CD4-positive, alpha-beta T cell treated with Interleukin-1 beta for 1 hour (primary cell): ENCODE data around the gene IPMK.
A peak's percentile ranks its signal among the peaks of the same experiment; 100 is the strongest.
"Not testable (repeated sequence)": the region's sequence is repeated elsewhere in the genome, so short reads cannot be mapped to it uniquely, and the experiment has no call there.

Source experiments
- DNase-seq, 2 donors: peaks; one replicate each; pipeline ENCODE4 v3.0.0-alpha.2; 2020 to 2022

Gene IPMK

DNA sequence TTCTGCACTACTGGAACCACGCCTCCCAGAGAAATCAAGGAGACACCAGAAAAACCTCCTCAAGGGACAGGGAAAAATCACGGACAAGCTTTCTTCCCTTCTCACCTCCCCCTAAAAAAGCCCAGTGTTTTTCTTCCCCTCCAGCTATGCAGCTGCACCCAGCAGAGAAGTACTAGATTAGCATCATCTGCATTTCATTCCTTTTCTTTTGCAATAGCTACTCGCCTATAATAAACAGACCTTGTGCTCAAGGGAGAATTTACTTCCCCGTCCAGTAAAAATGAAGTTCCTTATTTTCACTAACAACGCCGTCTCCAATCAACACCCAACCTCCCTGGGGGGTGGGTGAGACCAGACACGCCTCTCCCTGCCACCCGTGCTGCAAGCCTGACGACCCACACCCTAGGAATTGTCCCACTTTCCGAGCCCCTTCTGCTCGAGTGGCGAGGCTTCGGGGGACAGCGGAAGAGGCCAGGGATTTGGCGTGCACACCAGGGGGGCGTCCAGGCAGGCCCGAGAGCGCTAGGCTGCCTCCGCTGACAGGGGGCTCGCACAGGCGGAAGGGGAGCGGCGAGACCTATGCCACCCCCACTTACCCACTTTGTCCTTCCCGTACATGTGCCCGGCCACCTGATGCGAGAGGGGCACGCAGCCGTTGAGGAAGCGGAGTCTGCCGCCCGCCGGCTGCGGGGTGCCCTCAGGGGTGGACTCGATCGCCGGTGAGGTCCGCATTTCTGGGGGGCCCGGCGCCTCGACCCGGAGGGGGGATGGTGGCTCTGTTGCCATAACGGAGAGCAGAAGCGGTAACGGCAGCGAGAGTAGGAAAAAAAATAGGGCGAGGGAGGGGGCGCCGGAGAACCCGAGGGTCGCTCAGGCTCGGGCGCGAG lies 625 bp downstream of the IPMK start:
- DNase-seq: peak; percentile 56 to 74

DNA sequence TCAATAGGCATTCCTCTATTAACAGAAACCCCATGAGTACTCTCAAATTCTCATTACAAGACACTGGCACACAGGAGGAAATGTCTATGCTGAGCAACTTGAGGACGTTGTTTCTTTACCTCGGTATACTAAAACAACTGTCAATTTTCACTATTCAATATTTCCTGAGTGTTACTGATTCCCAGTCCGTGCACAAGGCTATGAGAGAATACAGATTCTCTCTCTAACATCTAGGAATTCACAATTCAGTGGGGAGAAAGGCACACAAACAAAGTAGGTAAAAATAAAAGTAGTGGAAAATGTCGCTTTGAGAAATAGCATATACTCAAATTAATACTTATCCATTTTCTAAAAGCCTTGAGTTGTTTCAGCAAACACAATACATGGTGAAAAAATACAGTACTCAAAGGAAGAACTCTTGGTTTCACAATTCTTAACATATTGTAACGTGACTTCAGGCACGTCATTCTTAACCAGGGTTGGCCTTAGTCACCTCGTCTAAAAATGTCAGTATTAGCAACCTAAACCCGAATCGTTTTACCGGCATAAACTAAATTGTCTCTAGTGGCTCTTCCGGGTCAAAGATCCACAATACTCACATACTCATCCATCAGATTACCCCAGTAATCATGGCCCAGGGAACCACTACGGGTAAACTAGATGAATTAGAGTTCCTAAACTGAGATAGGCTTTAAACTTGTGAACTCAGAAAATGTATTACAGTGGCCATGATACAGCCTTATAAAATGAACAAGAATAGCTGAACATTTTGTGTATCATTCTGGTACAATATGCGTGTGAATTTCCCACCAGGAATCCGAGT lies 1.5 kb downstream of the IPMK start:
- DNase-seq: peak; percentile 21 to 47

DNA sequence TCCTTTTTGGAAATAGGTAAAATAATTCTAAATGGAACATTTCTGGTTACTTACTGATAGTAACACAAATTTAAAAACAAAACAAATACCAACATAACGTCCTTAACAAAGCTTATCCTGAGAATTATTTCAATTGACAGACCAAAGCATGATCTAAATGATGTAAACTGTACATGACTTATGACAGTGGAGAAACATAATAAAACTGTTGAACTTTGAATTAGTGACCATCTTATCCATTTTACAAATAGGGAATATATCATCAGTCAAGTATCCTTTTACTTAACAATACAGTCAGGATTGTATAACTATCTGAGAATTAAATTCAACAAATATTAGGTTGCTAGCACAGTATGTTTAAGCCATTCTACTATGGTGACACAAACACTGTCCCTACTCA lies 2.4 kb downstream of the IPMK start:
- no peak for DNase-seq

DNA sequence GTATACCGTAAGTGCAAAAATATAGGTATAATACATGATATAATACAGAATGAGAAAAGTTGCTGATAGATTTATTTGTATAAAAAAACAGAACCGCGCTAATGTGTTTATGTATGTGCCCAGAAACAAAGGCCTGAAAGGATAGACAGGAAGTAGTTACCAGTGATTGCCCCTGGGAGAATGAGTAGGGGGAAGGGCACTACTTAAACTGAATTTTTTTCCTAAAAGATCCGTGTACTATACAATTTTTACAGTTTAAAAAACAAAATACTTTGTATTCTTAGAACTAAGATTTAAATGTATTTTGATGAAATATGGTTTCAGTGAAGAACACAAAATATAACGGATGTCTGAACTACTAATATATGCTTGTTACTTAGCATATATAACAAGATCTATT lies 2.9 kb downstream of the IPMK start:
- DNase-seq: no peak

DNA sequence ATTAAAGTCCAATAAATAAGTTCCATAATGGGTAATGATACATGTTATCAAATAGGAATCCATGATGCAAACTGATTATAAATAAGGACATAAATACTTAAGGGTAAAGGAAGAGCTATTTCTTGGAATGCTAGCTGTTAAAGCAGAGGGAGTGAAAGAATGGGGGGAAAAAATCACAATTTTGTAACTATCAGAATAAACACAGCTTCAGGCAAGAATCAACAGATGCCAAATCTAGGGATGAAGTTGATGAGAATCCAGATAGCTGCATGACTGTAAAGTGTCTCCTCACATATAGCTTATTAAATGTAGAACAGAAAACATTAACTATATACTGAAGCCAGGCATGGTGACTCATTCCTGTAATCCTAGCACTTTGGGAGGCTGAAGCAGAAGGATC lies 4.9 kb downstream of the IPMK start:
- DNase-seq: no peak

DNA sequence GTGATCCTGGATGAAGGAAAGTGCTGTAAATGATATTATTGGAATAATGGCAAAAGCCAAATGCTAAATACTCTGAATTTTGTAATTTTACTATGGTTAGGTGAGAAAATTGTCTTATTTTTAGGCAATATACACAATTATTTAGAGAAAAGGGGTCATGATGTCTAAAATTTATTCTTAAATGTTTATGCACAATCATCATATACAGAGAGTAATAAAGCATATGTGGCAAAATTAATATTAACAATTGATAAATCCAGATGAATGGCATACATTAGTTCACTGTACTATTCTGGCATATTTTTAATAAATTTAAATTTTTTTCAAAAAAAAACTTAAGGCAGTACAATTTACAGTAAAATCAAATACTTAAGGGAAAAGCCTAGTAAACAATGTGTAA lies 7.4 kb downstream of the IPMK start:
- no peak for DNase-seq

DNA sequence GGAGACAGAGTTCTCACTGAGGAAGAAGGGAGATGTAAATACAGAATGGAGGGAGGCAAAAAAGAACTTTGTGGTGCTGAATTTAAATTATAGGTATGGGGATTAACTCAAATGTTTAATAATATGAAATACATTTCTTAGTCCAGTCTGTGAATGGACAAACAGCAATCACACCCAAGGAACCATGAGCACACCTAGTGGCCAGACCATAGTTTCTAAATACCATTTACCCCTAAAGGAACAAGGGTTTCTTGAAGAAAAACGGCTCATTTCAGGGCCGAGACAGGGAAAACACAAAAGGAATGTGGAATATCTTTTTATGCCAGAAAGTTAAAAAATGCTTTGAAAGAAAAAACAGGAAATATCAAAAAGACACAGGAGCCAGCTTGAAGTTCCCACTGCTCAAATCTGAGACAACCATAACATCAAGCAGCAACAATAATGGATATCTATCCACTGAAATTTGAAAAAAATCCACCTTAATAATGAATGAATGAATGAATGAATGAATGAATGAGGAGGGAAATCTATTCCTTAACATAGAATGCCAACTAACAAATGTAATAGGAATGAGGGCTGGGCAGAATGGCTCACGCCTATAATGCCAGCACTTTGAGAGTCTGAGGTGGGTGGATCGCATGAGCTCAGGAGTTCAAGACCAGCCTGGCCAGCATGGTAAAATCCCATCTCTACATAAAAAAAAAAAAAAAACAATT lies 8.6 kb downstream of the IPMK start:
- no peak for DNase-seq

DNA sequence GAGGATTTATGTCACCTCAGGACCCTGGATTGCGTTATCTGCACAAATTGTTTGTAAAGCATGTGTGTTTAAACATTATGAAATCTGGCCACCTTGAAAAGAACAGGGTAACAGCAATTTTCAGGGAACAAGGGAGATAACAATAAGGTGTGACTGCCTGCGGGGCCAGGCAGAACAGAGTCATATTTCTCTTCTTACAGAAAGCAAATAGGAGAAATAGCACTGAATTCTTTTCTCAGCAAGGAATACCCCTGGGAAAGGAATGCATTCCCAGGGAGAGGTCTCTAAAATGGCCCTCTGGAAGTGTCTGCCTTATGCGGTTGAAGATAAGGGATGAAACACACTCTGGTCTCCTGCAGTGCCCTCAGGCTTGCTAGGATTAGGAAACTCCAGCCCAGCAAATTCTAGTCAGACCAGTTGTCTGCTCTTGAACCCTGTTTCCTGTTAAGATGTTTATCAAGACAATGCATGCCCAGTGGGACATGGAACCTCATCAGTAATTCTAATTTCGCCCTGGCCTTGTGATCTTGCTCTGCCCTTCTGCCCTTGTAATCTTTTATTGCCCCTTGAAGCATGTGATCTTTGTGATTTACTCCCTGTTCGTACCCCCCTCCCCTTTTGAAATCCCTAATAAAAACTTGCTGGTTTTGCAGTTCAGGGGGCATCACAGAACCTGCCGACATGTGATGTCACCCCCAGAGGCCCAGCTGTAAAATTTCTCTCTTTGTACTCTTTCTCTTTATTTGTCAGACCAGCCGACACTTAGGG lies 11.5 kb downstream of the IPMK start:
- DNase-seq: not testable (repeated sequence)

DNA sequence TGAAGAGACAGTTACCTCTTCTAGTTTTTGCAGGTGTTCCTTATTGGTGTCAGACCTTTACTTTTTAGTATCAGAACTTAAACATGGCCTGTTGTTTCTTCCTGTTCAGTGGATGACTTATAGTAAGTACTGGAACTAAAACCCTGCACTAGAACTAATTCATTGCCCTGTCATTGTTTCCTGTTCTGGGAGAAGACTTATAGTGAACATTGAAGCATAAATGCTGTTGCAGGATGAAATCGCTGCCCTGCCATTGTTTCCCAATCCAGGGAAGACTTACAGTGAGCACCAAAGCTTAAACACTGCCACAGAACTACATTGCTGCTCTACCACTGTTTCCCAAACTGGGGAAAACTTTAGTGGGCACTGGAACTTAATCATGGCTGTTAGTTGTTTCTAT lies 13.1 kb downstream of the IPMK start:
- DNase-seq: no peak

DNA sequence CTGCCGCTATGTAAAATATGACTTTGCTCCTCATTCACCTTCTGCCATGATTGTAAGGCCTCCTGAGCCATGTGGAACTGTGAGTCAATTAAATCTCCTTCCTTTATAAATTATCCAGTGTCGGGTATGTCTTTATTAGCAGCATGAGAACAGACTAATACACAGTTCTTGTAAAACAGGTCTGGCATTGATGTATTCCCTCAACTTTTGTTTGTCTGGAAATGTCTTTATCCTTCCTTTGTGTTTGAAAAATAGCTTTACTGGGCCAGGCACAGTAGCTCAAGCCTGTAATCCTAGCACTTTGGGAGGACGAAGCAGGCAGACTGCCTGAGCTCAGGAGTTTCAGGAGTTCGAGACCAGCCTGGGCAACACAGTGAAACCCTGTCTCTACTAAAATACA lies 14.5 kb downstream of the IPMK start:
- no peak for DNase-seq

DNA sequence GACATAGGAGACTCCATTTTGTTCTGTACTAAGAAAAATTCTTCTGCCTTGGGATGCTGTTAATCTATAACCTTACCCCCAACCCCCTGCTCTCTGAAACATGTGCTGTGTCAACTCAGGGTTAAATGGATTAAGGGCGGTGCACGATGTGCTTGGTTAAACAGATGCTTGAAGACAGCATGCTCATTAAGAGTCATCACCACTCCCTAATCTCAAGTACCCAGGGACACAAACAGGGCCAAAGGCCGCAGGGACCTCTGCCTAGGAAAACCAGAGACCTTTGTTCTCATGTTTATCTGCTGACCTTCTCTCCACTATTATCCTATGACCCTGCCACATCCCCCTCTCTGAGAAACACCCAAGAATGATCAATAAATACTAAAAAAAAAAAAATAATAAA lies 23.0 kb downstream of the IPMK start:
- DNase-seq: not testable (repeated sequence)

DNA sequence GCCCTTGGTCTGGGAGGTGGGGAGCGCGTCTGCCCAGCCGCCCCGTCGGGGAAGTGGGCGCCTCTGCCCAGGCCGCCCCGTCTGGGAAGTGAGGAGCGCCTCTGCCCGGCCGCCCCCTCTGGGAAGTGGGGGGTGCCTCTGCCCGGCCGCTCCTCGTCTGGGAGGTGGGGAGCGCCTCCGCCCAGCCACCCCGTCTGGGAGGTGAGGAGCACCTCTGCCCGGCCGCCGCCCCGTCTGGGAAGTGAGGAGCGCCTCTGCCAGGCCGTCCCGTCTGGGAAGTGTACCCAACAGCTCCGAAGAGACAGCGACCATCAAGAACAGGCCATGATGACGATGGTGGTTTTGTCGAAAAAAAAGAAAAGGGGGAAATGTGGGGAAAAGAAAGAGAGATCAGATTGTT lies 23.5 kb downstream of the IPMK start:
- DNase-seq: not testable (repeated sequence)

DNA sequence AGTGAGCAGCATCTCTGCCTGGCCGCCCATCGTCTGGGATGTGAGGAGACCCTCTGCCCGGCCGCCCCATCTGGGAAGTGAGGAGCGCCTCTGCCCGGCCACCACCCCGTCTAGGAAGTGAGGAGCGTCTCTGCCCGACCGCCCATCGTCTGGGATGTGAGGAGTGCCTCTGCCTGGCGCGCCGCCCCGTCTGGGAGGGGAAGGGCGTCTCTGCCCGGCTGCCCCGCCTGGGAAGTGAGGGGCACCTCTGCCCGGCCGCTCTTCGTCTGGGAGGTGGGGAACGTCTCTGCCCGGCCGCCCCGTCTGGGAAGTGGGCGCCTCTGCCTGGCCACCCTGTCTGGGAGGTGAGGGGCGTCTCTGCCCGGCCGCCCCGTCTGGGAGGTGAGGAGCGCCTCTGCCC lies 23.9 kb downstream of the IPMK start:
- DNase-seq: not testable (repeated sequence)

DNA sequence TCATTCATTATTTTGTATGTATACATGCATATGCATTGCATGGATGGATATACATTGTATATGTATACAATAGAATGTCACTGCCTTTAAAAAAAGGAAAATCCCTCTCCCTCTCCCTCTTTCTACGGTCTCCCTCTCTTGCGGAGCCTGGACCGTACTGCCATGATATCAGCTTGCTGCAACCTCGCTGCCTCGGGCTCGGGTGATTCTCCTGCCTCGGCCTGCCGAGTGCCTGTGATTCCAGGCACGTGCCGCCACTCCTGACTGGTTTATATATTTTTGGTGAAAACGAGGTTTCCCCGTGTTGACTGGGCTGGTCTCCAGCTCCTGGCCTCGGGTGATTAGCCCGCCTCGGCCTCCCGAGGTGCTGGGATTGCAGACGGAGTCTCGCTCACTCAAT lies 24.4 kb downstream of the IPMK start:
- no peak for DNase-seq

DNA sequence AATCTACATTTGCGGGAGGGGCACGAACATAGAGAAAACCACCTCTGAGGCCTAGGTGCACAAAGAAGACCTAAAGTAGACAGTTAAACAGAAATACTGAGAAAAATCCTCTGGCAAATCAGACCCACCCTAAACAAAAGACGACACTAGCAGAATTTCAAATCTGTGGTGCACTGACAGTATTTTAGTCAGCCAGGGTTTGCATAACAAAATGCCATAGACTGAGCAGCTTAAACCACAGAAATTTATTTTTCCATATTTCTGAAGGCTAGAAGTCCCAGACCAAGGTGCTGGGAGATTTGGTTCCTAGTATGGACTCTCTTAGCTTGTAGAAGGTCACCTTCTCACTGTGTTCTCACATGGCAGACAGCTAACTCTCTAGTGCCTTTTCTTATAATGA lies 26.3 kb downstream of the IPMK start:
- DNase-seq: no peak

DNA sequence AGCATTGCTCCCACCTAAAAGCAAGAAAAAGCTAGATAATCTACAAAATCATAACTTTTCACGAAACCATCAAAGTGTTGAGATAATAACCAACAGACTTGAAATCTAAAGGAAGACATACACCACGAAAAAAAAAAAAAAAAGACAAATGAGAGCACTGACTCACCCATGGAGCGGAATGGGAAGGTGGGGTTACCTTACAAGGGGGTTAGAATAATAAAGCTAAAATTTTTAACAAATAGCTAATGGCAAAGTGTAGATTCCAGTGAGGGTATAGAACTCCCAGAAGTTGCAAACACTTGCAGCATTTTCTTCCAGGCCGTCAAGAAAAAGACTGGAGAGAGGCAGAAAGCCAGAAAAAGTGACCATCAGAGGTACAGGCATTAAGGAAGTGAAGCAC lies 27.2 kb downstream of the IPMK start:
- DNase-seq: no peak

DNA sequence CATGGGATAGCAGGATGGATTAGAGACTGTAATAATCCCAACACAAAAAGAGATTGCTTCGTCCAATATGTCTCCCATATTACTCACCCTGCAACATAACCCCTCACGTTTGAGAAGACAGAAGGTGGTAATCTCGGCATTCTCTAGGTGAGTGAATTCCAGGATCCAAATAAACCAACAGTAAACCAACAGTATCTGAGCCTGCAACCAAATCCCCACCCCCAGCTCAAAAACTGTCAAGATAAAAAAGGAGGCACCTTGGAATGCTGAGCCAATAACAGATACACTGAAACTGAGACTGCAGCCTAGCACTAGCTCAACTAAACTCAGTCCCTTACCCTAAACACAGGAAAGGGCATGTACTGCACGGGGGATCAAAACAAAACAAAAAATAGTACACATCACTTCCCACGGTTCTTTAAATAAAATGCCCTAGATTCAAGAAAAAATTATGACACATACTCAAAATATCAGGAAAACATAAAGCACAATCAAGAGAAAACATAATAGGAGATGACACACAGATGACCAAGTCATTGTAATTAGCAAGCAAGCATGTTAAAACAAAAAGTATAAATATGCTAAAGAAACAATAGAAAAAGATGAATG lies 28.0 kb downstream of the IPMK start:
- no peak for DNase-seq

DNA sequence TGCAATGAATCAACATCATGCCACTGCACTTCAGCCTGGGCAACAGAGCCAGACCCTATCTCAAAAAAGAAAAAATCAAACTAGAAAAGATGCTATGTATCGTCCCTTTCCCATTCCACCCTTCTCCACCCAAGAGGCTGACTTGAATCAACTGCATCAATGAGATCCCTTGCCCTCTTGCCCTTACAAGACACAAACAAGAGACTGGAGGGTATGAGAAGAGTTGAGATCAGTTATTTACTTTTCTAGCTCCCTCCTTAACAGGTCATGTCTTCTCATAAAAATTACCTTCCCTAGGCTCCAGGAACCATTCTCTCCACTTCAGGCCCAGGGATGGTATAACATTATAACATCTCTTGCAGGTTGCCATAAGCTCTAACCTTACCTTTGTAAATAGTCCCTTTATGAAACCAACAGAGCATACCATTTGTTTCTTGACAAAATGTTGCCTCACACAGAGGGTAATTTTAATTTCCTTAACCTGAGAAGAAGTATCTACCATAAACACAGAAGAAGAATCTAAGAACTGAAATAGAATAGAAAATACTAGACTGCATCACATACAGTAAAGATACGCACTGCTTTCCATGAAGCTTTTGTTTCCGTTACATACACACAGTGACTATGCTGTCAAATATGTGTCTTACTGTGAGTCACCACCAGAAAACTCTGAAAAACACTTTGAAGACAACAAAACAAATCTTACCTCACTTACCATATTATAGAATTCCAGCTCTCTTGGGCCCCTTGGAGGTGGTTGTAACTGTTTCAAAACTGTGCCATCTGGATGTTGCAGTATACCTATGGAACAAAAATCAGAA lies 30.5 kb downstream of the IPMK start:
- no peak for DNase-seq

DNA sequence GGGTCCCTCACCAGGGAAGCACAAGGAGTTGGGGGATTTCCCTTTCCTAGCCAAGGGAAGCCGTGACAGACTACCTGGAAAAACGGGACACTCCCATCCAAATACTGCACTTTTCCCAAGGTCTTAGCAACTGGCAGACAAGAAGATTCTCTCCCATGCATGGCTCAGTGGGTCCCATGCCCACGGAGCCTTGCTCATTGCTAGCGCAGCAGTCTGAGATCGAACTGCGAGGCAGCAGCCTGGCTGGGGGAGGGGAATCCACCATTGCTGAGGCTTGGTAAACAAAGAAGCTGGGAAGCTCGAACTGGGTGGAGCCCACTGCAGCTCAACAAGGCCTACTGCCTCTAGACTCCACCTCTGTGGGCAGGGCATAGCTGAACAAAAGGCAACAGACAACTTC lies 37.8 kb downstream of the IPMK start:
- not testable (repeated sequence) for DNase-seq

DNA sequence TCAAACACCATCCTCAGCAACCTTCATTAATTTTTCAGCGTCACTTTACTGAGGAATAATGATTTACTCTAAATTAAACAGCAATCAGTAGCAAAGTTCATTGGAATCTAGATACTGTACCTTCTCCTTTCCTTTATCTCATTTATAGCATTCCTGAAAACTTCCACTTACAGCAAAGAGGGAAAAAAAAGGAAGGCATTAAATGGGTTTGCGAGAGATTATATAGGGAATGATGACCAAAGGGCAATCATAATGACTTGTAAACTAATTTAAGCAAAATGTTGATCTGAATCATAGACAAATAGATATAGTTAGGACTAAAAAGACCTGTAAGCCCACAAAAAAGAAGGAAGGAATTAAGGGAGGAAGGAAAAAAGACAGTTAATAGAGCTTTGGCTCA lies 42.0 kb downstream of the IPMK start:
- DNase-seq: no peak

DNA sequence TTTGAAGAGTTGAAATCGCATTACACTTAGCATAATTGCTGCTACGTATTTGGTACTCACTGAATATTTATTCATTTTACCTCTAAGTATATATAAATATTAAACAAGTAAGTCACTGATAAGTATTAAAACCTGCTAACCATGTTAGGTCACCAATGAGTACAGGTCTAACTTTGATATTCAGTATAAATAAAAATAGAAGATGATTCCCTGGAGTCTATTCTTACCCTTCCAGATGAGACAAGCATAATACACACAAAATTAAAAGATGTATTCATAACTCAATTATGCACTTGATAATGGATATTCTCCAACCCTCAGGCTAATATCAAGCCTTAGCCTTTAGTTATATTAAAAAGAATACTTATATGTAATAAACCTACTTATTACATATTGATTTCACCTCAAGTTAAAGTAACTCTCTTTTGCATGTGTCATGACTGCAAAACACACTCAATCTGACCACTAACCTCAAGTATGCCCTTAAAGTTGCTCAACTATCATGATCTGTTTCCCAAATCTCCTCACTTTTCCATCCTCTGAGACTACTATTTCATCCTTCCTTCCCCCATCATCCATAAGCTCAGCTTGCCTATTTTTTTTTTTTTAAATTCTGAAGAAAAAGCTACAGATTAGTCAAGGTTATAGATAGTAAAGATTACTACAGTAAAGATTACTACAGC lies 46.8 kb downstream of the IPMK start:
- DNase-seq: no peak
